CD4-positive, alpha-beta T cell treated with Interleukin-10 for 1 hour (primary cell): Measurements from ENCODE around the gene SLFNL1.

Source experiments
- DNase-seq: peaks from one replicate; pipeline ENCODE4 v3.0.0-alpha.2; 2020

The SLFNL1 gene

GRCh38 chr1:41019353-41019745, 2.2 kb downstream of the SLFNL1 start:
- no peak for DNase-seq

- no peak for DNase-seq
These were observed 3.5 kb downstream of the SLFNL1 start for GRCh38 chr1:41018018-41018410.

- DNase-seq, result no peak
These were observed 4.1 kb downstream of the SLFNL1 start for GRCh38 chr1:41017141-41018017.

- no peak for DNase-seq
These were observed 5.5 kb downstream of the SLFNL1 start for GRCh38 chr1:41015897-41016470.

GRCh38 chr1:41015281-41015896, 6.1 kb downstream of the SLFNL1 start:
- DNase-seq, result no peak

- DNase-seq, result no peak
These were observed 6.7 kb downstream of the SLFNL1 start for GRCh38 chr1:41014871-41015270.

GRCh38 chr1:41013796-41014195, 7.7 kb downstream of the SLFNL1 start:
- no peak for DNase-seq

- DNase-seq, result no peak
These were observed 8.5 kb downstream of the SLFNL1 start for GRCh38 chr1:41013024-41013423.

GRCh38 chr1:41010345-41010744, 11.2 kb downstream of the SLFNL1 start:
- no peak for DNase-seq

- DNase-seq, result no peak
These were observed 12.1 kb downstream of the SLFNL1 start for GRCh38 chr1:41009466-41009865.

- DNase-seq, result no peak
These were observed 14.3 kb downstream of the SLFNL1 start for GRCh38 chr1:41006942-41007865.

- DNase-seq, result no peak
These were observed 15.6 kb downstream of the SLFNL1 start for GRCh38 chr1:41005876-41006275.

- peak; percentile 86 for DNase-seq
These were observed 17.8 kb downstream of the SLFNL1 start for GRCh38 chr1:41003640-41004220.

GRCh38 chr1:41003127-41003639, 18.3 kb downstream of the SLFNL1 start:
- DNase-seq, result no peak

GRCh38 chr1:40998668-40999067, 22.9 kb downstream of the SLFNL1 start:
- DNase-seq, result no peak

GRCh38 chr1:40997096-40997495, 24.4 kb downstream of the SLFNL1 start:
- DNase-seq, result no peak

GRCh38 chr1:40989066-40989465, 32.5 kb downstream of the SLFNL1 start:
- no peak for DNase-seq

GRCh38 chr1:40988280-40988679, 33.2 kb downstream of the SLFNL1 start:
- DNase-seq, result no peak

- no peak for DNase-seq
These were observed 33.9 kb downstream of the SLFNL1 start for GRCh38 chr1:40987439-40988276.

GRCh38 chr1:40986956-40987355, 34.6 kb downstream of the SLFNL1 start:
- no peak for DNase-seq

- DNase-seq, result no peak
These were observed 35.2 kb downstream of the SLFNL1 start for GRCh38 chr1:40986328-40986783.
